ENCODE measurements around the gene BACH2. TPM values are rescaled to one million over a fixed set of nuclear protein-coding genes. Genes with fewer than 3 reads are reported as not detected.

BACH2 gene
- total and polyA plus RNA-seq, 2 of the 8 experiments (the other 6 are each of a cell fraction or from before 2014, with no cell fraction given): 1.9 to 5.9 TPM

DNA sequence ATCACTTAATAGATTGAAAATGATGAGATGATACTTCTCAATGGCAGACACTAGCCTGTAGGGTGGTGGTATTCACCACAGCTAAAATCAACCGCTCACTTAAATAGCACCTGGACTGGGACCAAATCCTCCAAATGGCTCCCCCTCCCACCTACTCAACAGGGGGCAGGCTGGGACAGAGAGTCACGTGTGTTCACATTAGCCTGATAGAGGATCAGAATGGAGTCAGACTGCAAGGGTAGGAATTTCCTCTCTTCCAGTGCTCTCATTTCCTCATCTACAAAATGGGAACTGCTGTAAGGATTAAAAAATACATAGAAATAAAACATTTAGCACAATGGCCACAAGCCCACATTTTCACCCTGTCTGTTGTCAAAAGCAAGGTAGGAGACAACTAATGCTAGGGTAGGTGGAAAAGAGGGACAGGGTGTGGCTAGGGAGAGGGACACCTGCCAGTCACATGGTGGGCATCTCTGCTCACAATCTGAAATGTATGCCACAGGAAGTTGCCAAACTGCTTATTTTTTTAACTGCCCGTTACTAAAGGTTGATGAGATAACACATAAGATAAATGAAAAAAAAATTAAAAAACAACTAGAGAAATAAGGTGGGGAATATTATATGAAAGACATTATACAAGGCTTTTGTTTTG is 55.3 kb downstream of the BACH2 start:
- no peak overlapping the region for H2AK5ac ChIP-seq (ENCODE audit: low read depth, low read length)
- H3K27ac ChIP-seq (ENCODE audit: low read depth, low read length): no peak overlapping the region
- no peaks in the 10 kb centered on the region for H3K9me3 ChIP-seq (ENCODE audit: insufficient read depth in 2 of 2, low read depth in 1 of 2, low read length in 1 of 2)
- no peaks in the 10 kb centered on the region for H3K36me3 ChIP-seq (ENCODE audit: control insufficient read depth in 2 of 4, insufficient read depth in 4 of 4, low read length in 3 of 4)
- no peak overlapping the region for H4K8ac ChIP-seq (ENCODE audit: extremely low read depth, insufficient read depth, low read length)
- no peak for DNase-seq (ENCODE audit: low read depth in 1 of 2, low spot score in 2 of 2)
- H2BK15ac ChIP-seq (ENCODE audit: low read length): no peak overlapping the region
- TF ChIP-seq, protein P1, sequence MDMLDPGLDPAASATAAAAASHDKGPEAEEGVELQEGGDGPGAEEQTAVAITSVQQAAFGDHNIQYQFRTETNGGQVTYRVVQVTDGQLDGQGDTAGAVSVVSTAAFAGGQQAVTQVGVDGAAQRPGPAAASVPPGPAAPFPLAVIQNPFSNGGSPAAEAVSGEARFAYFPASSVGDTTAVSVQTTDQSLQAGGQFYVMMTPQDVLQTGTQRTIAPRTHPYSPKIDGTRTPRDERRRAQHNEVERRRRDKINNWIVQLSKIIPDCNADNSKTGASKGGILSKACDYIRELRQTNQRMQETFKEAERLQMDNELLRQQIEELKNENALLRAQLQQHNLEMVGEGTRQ (IDR thresholded peaks at IDR 0.05; ENCODE audit: low read length): peak; percentile 47; the same call in 1 of the 2 replicates
- TF ChIP-seq KDM5A (IDR thresholded peaks at IDR 0.05; ENCODE audit: low read length): no peak
- no peak overlapping the region for H2AFZ ChIP-seq (ENCODE audit: low read length)
- H4K20me1 ChIP-seq (replicated peaks in 1 of 2; ENCODE audit: control insufficient read depth in 1 of 2, insufficient read depth in 2 of 2, low read length in 2 of 2): no peaks in the 10 kb centered on the region
- no peak overlapping the region for H4K91ac ChIP-seq (replicated peaks; ENCODE audit: insufficient read length, low read length)
- no peak overlapping the region for H3K18ac ChIP-seq (ENCODE audit: extremely low read depth, low read length)
- no peaks in the 10 kb centered on the region for H3K23me2 ChIP-seq (ENCODE audit: low read depth, low read length)
- H2BK12ac ChIP-seq (ENCODE audit: low read depth, low read length): no peak overlapping the region
- no peaks in the 10 kb centered on the region for H3K79me2 ChIP-seq (ENCODE audit: control insufficient read depth in 1 of 2, insufficient read depth in 2 of 2, low read length in 2 of 2)
- POLR2A ChIA-PET (ENCODE audit: partially characterized antibody): no interaction called here
- WGBS, 2 experiments (ENCODE audit: extremely low coverage in 1 of 2, insufficient coverage in 1 of 2, insufficient read length in 1 of 2, insufficient replicate concordance in 2 of 2, low coverage in 1 of 2, low lambda C conversion rate in 2 of 2, missing lambda C conversion rate in 1 of 2): 87% methylated on average over 3 of the region's 3 CpGs; no CpG with 5 or more reads in 1 of the 2 experiments
- H2BK5ac ChIP-seq (ENCODE audit: low read depth, low read length): no peak overlapping the region
- no peaks in the 10 kb centered on the region for H3K27me3 ChIP-seq (replicated peaks in 1 of 4; ENCODE audit: control insufficient read depth in 3 of 4, extremely low read depth in 1 of 4, insufficient read depth in 3 of 4, low read length in 3 of 4)
- no peak overlapping the region for H3K23ac ChIP-seq (ENCODE audit: insufficient read length)
- H3K79me1 ChIP-seq (ENCODE audit: low read depth, low read length): no peaks in the 10 kb centered on the region
- H3K4me2 ChIP-seq (ENCODE audit: insufficient read depth in 1 of 2, low read depth in 2 of 2, low read length in 2 of 2): no peak overlapping the region
- no peak overlapping the region for H2BK120ac ChIP-seq (replicated peaks; ENCODE audit: low read depth, low read length)
- H3K14ac ChIP-seq (ENCODE audit: insufficient read length): no peak overlapping the region
- CTCF ChIA-PET (ENCODE audit: partially characterized antibody): interaction anchor here (0.7 kb wide), 1 partner anchor 22 kb away, joined by 3 read pairs; no protein-coding TSS in a partner anchor
- H2BK20ac ChIP-seq (ENCODE audit: low read length): no peak overlapping the region
- no peak overlapping the region for H4K5ac ChIP-seq (ENCODE audit: insufficient read length, low read depth, low read length)
- no peak overlapping the region for H3K4ac ChIP-seq (replicated peaks; ENCODE audit: insufficient read length, low read depth, low read length)
- H3K4me1 ChIP-seq (replicated peaks in 1 of 4; ENCODE audit: control insufficient read depth in 3 of 4, insufficient read depth in 4 of 4, low read length in 3 of 4): peaks cover 0 to 3% (median 0%) of the 10 kb centered on the region in 4 experiments; a peak in 1 of 7 replicates
- H3K56ac ChIP-seq (replicated peaks; ENCODE audit: insufficient read length, low read depth, low read length): no peak overlapping the region
- H3K9ac ChIP-seq (replicated peaks in 1 of 4; ENCODE audit: extremely low read depth in 1 of 4, low read depth in 3 of 4, low read length in 3 of 4): no peak overlapping the region
- FAIRE-seq: no peak
- H3K4me3 ChIP-seq (ENCODE audit: extremely low read depth in 1 of 4, insufficient read depth in 2 of 4, low read depth in 3 of 4, low read length in 4 of 4): no peak overlapping the region
